HG03521 (cell line): ENCODE results near the gene CCDC180.
"Not testable (repeated sequence)": the region's sequence is repeated elsewhere in the genome, so short reads cannot be mapped to it uniquely, and the experiment has no call there.

Experiments used
- ATAC-seq: cut with Tn5 transposase; IDR thresholded peaks from one replicate; pipeline ENCODE4 v1.9.1; 2021; ENCODE audit warnings: mild to moderate bottlenecking, moderate library complexity; ENCODE audit not compliant: unreplicated experiment

The CCDC180 gene

DNA sequence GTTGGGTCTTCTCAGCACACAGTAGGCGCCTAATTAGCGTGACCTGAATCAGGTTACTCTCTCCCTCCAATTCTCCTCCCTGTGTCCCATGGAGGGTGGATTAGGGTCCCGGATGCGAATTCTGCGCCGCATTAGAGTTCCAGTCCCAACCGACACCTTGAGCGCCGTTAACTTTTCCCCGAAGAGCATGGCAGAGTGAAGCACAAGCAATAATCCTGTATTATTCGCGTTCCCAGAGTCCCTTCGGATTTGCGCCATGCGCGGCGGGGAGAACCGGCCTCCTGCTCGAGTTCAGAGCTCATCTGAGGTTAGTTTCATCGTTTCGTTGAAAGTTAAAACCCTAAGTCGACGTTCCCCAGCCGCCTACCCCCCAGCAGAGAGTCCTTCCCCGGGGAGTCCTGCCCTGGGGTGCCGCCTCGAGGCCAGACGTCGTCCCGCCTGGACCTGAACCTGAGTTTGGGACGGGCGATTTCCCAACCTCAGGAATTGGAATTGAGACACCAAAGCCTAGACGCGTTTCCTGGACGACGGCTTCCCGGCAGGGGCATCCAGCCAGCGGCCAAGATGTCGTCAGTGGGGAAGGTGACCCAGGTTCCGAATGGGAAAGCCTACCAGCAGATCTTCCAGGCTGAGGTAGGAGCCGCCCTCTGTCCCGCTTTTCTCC lies at the start of gene CCDC180:
CCDC180 (plus strand) TSS at position 160 of the 664 bp plus-strand sequence; CDS start at position 565, 405 bp downstream.
- no peak for ATAC-seq

DNA sequence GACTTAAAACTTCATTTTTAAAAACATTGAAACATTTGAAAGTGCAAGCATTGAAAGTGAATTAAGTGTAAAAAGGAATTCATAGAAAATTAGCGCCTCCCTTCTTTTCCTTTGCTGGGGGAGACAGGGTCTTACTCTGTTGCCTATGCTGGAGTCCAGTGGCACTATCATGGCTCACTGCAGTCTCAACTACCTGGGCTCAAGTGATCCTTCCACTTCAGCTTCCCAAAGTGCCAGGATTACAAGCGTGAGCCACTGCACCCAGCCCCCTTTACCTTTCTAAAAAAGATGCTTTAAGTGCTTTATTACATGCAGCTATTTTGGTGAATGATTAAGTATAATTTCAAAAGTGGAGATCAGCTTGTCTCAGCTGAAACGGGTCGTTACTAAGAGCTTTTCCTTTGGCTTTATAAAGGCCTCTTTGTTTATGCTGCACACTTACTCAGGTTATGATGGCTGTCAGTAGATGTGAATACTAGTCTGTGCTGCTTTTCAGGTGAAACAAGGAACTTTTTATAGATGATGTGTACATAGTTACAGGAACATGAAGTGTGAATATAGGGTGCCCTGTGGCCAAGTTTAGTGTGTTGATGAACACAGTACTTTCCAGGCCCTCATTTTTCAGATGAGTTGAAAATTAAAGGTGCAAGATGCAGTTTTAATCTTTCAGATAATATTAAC lies 47.5 kb upstream of the CCDC180 start:
- not testable (repeated sequence) for ATAC-seq

DNA sequence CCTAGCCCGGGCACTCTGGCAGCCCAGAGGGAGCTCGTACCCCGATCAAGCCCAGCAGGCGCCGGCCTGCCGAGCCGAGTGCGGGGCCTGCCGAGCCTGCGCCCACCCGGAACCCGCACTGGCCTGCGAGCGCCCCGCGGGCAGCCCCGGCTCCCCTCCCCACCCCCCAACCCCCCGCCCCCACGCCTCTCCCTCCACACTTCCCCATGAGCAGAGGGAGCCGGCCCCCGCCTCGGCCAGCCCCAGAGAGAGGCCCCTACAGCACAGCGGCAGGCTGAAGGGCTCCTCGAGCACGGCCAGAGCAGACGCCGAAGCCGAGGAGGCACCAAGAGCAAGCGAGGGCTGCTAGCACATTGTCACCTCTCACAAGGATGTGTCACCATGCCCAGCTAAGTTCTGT lies 36.2 kb upstream of the CCDC180 start:
- ATAC-seq, result no peak

DNA sequence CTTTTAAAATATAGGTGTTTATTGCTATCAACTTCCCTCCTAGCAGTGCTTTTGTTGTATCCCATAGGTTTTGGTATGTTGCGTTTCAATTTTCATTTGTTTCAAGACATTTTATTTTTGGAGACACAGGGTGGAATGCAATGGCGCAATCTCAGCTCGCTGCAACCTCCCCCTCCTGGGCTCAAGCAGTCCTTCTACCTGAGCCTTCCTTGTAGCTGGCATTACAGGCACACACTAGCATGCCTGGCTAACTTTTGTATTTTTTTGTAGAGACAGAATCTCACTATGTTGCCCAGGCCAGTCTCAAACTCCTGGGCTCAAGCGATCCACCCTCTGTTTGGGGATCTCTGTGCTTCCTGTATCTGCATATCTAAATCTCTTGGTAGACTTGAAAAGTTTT lies 35.4 kb upstream of the CCDC180 start:
- ATAC-seq, result no peak

DNA sequence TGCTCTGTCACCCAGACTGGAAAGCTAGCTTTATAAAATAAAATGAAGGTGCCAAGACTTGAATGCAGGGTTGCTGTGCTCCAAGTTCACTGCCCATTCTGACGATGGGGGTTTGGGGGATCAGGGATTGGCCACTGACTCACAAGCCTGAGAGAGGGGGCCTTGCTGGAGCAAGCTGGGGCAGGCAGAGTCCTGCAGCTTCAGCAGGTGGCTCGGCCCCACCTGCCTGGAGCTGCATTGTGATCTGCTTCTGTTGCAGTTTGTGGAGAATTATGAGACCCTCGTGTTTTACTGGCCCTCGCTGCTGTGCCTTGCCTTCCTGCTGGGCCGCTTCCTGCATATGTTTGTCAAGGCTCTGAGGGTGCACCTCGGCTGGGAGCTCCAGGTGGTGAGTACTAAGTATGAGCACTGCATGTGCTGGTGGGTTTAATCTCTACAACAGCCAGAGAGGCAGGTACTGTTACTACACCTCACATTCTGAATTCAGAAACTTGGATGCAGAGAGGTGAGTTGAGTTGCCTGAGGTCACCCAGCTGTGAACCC lies 31.1 kb upstream of the CCDC180 start:
- ATAC-seq, result no peak

DNA sequence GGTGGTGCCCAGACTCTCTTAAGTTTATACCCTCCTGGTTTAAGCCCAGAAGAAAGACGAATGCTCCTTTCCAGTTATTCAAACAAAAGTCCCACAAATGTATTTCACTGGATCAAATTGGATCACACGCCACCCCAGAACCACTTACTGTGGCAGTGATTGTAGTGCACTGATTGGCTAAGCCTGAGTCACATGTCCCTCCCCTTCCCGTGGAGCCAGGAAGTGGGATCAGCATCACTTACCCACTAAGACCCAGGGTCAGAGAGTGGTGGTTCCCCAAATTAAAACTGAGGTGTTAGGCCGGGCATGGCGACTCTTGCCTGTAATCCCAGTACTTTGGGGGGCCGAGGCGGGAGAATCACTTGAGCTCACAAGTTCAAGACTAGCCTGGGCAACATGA lies 29.5 kb upstream of the CCDC180 start:
- ATAC-seq, result no peak

DNA sequence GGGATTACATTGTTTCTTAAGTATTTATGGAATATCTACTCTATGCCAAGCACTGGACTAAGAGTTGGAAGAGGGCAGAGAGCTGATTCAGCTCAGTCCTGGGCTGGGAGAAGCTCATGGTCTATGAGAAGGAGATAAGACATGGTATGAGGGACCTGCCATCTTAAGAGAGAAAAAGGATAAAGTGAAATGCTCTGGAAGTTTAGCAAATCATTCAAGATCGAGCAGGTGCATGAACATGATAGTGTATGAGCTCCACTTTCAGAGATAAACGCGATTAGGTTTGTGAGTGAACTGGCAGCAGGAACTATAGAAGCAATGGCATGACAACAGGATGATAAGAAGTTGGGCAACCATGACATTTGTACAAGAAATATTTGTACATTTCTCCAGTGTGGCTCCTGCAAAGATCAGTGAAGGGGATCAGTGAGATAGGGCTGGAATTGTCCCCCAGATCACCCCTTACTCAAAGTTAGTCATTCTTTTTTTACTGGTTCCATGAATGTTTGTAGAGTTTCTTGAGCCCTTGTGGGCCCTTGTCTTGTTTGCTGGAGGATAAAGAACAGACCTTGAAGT lies 26.6 kb upstream of the CCDC180 start:
- no peak for ATAC-seq

DNA sequence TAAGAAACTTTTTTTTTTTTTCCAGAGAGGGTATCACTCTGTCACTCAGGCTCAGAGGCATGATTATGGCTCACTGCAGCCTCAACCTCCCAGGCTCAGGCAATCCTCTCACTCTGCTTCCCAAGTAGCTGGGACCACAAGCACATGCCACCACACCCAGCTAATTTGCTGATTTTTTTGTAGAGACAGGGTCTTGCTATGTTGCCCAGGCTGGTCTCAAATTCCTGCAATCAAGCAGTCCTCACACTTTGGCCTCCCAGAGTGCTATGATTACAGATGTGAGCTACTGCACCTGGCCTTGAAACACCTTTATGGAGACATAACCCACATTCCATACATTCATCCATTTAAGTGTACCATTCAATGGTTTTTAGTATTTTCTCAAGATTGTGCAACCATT lies 23.7 kb upstream of the CCDC180 start:
- ATAC-seq, result no peak

DNA sequence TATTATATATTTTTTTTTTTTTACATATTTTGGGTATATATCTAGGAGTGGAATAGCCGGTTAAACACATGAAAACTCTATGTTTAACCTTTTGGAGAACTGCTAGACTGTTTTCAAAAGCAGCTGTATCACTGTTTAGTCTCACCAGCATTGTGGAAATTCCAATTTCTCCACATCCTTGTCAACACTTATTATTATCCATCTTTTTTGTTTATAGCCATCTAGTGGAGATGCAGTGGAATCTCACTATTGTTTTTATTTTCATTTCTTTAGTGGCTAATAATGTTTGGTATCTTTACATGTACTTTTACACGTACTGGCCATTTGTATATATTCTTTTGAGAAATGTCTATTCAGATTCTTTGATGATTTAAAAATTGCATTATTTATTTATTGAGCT lies 22.7 kb upstream of the CCDC180 start:
- no peak for ATAC-seq

DNA sequence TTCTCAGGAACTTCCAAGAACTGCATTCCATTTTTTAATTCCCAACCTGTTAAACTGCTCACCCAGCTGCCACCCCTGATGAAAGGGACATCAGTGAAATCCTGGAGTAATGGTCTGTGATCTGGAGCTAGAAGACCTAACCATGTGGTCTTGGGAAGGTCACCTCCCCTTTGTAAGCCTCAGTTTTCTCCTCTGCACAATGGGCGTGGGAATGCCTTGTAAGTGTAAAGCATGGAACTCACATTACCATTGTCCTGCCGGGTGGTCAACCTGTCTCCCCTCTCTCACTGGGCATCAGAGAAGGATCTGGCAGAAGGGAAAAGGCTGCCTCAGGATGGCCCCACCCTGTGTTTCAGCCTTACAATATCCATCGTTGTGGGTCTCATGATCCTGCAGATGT lies 15.3 kb upstream of the CCDC180 start:
- ATAC-seq, result no peak

DNA sequence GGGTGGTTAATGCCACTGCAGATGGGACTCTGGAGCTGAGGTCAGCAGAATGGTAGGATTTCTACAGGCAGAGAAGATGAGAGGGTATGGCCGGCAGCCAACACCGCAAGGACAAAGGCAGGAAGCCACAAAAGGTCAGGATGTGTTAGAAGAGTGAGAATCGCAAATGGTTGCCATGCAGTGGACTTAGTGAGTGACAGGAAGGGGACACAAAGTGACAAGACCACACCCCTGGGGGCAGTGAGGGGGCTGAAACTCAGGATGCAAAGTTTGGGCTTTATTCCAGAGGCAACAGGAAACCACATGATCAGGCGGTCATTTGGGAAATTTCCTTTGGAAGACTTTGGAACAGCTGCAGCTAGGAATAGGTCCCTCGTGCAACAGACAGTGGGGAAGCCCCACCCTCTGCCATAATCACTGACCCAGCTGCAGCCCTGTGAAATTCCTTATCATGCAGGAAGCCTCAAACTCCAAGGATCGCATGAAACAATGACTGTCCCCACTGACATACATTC lies 14.2 kb upstream of the CCDC180 start:
- no peak for ATAC-seq

DNA sequence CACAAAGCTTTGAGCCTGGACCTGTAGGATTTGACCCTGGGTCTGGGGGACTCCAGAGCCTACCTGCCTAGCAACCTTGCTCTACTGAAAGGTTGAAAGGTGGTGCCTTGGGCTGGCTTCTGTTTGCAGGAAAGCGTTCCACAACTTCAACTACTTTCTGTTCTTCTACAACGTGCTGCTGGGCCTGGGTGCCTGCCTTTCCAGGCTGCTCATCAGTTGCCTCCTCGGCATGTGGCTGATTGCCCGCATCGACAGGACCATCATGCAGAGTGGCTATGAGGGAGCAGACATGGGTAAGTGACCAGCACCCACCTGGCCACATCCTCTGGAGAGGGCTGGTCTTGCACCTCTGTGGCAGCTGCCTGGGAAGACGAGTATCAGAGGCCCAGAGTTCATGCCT lies 13.6 kb upstream of the CCDC180 start:
- ATAC-seq, result no peak

DNA sequence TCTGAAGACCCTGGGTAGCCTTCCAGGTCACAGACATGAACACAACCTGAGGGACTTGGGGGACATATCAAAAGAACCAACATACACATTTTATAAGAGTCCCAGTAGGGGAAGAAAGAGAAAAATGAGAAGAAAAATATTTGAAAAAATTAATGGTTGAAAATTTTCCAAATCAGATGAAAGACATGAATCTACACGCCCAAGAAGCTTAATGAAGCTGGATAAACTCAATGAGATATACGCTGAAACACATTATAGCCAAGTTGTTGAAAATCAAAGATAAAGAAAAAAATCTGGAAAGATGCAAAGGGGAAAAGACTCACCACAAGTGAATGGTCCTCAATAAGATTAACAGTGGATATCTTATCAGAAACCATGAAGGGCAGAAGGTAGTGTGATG lies 9.6 kb upstream of the CCDC180 start:
- no peak for ATAC-seq

DNA sequence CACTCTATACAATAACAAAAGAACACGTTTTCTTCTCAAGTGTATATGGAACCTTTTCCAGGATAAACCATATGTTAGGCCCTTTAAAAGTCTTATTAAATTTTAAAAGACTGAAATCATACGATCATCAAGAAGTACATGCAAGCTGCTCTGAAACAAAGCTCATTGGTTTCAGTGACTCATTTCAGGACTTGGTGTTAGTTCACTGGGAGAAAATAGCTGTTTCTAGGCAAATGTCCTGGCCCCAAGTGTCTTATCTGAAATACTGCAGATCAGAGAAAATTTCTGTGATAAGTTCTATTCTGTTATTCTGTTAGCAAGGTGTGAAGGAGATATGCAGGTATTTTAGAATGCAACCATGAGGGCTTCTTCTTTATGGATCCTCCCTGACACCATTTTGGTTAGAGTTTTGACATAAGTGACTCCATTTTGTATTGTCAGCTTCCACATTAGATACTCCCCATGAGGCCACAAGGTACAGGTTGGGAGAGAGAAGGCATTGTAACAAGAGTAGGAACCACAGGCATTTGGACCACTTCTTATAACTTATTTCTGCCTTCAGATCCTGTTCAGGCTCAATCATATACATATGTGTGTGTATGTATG lies 7.5 kb upstream of the CCDC180 start:
- ATAC-seq, result no peak

DNA sequence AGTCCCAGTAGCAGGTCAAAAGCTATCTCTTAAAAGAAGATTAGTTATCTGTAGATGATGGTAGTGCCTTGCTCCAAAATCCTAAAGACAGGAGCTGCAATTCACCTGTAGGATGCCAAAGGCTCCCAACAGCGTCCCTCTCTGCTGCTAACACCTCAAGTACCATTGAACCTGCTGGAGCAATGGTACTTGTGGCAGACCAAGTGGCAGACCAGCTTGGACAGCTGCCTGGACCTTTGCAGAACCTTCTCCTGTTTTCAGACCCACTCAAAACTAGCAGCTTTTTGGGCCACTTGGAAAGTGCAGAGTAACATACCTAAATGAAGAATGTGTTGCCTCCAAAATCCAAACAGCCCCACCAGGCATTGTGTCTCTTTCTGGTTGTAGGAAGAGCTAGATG lies 6.9 kb upstream of the CCDC180 start:
- ATAC-seq, result no peak

DNA sequence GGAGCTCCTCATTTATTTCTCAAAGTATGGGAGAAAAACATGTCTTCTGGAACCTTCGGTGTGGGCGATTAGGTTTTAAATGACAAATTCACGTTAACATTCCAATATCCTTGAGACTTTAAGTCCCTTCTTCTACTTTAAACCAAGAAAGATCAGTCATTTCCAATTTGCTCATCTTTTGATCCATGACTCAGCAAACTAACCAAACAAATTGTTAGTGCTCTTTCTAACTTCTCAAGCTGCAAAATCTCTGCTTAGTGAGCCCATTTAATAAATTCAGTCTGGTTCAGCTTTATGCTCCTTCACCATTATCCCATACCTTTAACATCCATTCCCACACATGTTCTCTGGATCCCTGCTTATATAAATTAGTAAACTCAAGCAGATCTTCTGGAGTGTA lies 5.5 kb upstream of the CCDC180 start:
- ATAC-seq, result no peak

DNA sequence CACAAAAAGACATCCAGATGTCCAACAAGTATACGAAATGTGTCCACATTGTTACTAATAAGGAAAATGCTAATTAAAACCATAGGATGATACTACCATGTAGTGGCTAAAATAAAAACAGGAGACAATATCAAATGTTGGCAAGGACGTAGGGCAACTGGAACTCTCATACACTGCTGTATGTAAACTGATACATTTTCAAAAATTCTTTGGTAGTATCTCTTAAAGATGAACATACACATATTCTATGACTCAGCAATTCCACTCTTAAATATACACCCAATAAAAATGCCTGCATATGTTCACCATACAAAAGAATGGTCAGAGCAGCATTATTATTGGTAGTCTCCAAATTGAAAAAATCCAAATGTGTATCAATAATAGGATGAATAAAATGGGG lies 2.9 kb upstream of the CCDC180 start:
- no peak for ATAC-seq

DNA sequence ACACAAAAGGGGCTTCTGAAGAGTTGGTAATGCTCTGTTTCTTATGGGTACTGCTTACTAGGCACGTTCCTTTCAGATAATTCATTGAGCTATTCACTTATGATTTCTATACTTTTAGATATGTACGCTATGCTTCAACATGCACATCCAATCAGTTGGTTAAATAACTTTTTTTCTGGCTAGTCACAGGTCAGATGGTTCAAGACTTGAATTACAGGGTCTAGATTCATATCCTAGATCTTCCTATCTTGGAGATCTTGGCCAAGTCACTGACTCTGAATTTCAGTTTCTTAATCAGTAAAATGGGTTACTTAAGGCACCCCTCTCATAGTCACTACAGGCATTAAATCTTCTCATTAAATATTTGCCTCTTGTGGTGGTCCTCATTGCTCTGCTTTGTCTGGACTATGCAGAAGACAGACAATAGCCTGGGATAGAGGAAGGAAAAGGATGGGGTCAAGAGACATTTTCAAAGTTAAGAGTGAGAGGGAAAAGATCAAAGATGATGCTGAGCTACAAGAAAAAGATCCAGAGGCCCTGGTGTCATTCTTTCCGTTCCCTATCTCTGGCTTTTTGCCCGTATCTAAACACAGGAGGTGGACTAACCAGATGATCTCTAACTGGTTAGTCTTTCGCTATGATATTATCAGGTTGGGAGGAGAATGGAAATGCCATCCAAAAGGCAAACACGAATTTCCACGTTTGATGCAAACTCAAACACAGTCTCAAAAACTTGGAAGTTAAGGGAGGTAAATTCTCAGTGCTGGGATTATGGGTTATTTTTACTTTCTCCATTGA lies 1.8 kb upstream of the CCDC180 start:
- ATAC-seq, result no peak

DNA sequence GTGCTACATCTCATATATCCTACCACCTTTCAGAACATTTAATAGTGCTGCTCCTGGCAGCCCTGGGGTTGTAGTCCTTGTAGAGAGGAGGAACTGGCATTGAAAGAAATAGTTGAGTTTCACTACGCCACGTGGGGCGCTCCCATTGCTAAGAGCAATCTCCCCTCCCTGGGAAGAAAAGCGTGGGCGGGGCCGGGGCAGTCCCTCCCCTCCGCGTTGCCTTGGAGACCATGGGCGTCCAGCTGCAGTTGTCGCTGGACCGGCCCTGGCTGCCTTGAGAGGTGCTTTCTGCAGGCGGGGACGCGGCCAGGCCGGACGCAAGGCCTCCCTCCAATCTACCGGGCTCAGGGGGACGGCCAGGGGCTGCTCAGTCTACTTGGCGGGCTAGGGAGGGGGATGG lies 368 bp upstream of the CCDC180 start:
- no peak for ATAC-seq

DNA sequence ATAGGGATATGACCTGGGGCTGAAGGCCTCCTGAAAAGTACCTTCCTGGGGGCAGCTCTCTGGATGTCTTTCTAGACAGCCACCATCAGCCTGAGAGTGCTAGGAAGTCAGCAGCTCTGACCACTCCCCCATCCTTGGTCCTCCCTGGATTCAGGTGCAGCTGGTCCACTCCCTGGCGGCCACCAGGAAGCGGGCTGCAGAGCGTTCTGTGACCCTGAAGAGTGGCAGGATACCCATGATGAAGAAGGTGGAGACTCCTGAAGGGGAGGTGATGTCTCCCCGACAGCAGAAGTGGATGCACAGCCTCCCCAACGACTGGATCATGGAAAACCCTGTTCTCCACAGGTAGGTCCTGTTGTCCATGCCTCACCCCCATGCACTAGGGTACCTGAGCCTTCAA lies 1.8 kb downstream of the CCDC180 start:
- ATAC-seq, result no peak

DNA sequence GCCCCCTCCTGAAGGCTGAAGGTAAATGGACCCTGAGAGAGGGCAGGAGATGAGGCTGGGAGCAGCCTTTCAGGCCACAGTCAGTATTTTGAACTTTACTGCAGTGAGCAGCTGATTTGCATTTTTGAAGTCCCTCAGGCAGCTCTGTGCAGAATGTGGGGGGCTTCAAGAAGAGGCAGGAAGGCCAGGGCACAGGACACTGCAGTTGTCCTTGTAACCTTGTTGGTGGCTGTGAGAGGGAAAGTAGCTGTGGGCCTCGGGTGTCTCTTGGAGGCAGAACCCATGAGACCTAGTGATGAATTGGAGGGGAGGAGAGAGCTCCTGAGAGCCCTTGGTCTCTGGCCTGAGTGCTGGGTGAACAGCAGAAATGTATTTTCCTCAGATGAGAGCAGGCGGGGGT lies 2.6 kb downstream of the CCDC180 start:
- no peak for ATAC-seq
